Central memory CD4-positive, alpha-beta T cell (primary cell): Measurements from ENCODE around the gene CLEC2B.

Source experiments
- DNase-seq: peaks from one replicate; pipeline ENCODE4 v3.0.0; 2022

CLEC2B gene

DNA sequence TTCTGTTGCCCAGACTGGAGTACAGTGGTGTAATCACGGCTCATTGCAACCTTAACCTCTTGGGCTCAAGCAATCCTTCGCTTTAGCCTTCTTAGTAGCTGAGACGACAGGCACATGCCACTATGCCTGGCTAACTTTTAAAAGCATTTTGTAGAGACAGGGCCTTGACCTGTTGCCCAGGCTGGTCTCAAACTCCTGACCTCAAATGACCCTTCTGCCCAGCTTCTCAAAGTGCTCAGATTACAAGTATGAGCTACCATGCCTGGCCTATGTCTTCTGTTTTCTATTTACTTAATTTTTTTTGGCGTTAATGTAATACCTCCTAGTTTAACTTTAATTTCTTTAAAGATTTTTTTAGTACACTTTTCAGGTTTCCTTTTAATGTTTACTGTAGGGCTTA, 62.4 kb downstream of the CLEC2B start:
- DNase-seq: no peak

DNA sequence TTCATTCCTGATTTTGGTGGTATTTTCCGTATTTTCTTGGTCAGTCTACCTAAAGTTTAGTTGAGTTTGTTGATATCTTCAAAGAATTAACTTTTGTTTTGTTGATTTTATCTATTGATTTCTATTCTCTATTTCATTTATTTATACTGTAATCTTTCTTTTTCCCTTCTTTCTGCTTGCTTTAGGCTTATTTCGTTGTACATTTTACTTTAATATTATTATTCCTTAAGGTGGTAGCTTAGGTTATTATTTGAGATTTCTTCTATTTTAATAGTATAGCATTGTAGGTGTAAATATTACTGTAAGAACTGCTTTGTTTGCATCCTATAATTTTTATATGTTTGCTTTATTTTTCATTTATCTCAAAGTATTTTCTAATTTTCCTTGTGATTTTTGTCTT, 63.3 kb downstream of the CLEC2B start:
- DNase-seq: no peak
